HG02885 (cell line): Measurements from ENCODE around the gene TF.
A peak's percentile ranks its signal among the peaks of the same experiment; 100 is the strongest.

Experiments
- ATAC-seq: cut with Tn5 transposase; IDR thresholded peaks from one replicate; pipeline ENCODE4 v1.9.1; 2021; ENCODE audit warnings: mild to moderate bottlenecking; ENCODE audit not compliant: unreplicated experiment, poor library complexity

TF gene

DNA sequence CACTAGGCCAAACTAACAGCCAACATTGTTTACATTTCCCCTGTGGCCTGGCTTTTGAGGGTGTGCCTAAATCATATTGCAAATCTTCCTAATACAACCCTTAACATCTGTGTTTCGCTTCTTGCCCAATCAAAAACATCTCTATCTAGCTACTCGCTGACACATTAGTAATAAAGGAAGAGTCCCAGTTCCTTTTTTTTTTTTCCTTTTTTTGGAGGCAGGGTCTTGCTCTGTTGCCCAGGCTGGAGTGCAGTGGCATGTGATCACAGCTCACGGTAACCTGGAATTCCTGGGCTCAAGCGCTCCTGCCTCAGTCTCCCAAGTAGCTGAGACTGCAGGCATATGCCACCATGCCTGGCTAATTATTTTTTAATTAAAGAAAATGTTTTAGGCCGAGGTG lies 57.3 kb downstream of the TF start:
- ATAC-seq: no peak

DNA sequence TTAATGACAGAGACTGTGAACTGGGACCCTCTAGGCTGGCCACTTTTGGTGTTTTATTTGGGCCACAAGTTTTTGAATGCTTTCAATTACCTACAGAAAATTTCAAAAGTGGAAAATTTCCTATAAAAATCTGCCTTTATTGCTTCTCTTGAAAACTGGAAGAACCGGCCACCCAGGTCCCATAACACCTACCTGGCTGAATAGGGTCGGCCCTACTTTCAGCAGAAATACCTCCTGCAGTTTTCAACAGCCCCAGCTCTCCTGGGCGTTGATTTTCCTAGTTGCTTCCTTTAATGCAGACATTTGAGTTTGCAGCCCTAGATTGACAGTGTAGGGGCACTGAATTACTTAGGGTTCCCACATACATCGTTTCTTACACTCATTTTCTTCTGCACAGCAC lies 58.7 kb downstream of the TF start:
- no peak for ATAC-seq

DNA sequence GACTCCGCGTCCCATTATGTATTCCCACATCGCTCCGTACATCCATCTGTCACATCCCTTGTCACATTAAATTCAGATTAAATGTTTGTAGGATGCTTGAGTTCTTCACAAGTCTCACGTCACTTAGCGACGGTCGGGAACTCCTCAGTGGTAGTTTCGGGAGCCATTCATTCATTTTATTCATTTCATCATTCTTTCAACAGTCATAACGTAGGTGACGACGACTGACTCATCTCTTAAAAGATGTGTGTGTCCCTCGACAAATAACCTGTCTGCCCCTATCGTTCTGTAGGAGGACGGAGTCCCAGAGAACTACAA lies 59.1 kb downstream of the TF start:
- no peak for ATAC-seq

DNA sequence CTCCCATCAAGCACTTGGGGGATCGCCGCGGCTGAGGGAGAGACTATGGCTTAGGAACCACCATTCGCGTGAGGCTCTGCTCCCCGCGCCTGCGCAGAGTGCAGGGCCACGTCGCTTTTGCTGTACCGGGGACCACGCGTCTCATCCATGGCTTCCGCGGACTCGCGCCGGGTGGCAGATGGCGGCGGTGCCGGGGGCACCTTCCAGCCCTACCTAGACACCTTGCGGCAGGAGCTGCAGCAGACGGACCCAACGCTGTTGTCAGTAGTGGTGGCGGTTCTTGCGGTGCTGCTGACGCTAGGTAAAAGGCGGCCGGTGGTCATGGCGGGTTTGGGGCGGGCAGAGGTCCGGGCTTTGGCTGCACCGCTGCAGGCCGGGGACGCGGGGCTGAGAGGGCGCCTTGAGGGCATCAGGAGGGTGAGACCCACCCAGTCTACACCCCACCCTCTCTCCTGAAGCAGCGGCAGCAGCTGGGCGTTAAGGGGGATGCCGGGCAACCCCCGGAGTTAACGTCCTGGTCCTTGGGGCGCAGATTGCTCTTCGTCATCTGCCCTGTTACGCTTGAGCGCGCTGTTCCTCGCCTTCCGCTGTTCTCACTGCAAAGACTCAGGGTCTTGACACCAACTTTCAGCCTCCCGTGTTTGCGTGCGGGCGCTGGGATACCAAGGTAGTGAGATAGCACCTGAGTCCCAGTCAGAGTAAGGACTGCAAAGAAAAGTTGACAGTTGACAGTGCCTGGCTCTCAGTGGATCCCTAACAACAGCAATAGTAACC lies 59.7 kb downstream of the TF start, which contains the start of gene SRPRB:
Gene SRPRB (plus strand): TSS at position 114 of the 774 bp plus-strand sequence. CDS start 34 bp downstream, at position 148.
- ATAC-seq: peak; percentile 98

DNA sequence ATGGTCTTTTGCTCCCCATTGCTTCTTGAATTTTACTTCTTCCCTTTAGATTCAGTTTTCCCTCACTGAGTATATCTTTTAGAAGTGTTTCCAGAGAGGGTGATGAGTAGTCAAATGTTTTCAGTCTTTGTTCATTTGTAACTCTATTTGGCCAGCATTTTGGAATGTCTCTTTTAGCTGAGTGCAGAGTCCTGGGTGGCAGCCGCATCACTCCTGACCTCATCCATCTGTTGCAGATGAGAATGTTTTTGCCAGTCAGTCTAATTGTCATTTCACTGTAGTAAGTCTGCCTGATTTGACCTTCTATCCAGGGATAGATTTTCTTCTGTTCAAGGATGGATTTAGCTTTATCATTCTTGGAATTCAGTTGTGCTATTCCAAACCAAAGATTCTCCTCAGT lies 66.7 kb downstream of the TF start:
- ATAC-seq: no peak

DNA sequence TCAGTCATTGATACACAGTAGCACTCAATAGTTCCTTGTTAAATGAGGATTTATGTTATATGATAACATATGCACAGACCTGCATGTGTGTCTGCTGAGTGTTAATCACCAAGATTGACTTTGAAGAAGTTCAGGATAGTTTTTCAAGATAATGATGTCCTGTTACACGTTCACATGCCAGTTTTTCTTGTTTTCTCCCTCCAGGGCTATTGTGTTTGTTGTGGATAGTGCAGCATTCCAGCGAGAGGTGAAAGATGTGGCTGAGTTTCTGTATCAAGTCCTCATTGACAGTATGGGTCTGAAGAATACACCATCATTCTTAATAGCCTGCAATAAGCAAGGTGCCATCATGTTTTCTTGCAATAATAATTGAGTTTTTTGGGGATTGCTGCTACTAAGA lies 69.2 kb downstream of the TF start:
- ATAC-seq: no peak

DNA sequence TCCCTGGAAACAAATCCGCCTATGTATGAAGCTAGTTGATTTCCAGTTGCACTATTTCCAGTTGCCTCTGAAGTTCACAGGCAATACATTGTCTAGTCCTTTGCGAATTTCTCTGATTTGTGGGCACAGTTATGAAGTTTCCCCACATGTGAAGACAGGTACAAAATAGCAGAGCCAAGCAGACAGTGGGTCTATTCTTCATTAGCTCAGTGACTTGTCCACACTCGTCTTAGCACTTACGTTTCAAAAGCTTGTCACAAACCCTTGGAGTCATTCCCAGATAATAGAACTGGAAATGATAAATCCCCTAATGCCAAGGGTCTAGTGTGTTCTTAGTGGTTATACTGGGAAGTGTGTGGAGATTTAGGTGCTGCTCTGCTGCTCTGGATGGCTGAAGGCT lies 73.9 kb downstream of the TF start:
- no peak for ATAC-seq

DNA sequence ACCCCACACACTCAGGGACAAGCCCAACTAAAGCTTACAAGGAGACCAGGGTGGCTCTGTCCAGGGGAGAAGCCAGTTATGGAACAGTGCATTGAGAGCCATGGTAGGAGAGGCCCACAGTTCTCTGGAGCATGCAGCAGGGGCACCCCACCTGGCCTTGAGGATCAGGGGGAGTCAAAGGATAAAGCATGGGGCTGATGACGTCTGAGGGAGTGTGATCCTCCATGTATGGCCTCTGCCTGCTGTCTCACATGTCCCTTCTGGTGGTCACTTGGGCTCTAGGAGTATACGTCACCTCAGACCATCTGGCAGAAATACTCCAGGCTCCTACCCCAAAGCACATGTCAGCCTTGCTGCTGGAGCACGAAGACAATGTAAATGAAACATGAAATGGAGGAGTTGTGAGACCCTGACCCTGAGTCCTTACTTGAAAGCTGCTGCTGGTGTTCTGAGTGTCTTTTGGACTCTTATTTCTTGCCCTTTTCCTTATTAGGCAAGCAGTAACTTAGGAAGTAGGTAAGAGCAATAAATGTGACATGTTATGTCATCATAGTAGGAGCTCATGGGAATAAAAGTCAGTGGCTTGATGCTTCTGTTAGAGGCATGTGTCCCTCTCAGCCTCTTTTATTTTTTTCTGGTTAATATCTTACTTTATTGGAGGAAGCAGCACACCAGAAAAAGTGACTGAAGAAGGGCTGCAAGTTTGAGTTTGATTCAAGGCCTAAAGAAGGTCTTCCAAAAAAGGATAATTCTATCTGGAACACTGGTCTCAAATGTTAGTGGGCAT lies 74.9 kb downstream of the TF start:
- no peak for ATAC-seq

DNA sequence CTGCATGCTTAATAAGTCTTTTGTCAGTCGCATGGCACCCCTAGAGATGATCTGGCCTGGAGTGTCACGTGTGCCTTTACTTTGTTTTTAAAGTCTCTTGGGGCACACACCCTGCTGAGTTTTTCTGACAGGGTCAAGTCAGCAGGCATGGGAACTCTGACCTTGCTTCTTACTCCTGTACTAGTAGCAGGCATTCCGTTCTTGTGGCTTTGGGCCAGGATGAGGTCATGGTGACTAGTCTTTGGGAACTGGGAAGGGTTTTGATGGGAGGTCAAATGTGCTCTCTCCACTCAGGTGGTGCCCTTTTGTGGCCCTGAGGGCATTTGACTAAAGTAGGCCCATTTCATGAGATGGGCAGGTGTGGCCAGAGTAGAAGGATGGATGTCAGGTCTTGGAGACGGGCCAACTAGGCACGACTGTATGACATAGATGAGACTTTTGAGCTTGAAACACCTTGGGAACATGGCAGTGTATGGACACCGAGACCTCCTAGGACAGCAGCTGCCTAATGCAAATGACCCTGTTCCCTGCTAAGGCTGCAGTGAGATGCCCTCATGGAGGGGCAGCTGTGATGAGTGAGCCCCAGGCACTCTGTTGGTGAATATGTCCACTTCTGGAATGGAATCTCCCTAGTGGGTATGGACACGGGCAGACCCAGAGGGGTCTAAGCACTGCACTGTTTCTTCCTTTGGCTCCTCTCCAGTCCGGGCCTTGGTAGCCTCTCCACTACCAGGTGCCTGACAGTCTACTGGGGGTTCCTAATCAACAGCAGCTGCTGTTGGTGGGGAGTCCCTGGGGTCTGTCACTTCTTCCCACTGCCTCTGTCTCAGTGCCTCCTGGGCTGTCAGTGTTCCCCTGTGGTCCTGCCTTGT lies 75.8 kb downstream of the TF start:
- ATAC-seq: no peak

DNA sequence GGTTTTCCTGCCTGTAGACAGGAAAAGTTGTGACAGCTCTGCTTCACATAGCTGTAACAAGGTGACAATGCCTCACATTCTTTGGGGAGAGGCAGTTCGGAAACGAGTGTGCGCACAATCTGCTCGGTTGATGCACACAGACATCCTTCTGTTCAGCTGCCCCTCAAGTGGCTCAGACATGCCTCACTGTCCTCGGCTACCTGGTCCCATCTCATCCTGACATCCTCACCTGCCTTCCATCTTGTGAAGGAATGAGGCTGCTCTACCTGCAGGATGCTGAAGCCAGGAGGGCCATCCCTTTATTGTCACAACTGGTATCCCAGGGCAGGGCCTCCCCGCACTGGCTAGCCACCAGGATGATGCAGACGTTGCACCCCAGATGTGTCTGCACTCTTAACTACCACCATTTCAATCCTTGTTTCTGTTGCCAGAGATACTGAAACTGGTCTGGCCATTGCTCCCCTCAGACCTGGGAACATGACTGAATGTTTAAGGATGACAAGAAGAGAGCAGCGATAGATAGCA lies 78.8 kb downstream of the TF start:
- no peak for ATAC-seq

DNA sequence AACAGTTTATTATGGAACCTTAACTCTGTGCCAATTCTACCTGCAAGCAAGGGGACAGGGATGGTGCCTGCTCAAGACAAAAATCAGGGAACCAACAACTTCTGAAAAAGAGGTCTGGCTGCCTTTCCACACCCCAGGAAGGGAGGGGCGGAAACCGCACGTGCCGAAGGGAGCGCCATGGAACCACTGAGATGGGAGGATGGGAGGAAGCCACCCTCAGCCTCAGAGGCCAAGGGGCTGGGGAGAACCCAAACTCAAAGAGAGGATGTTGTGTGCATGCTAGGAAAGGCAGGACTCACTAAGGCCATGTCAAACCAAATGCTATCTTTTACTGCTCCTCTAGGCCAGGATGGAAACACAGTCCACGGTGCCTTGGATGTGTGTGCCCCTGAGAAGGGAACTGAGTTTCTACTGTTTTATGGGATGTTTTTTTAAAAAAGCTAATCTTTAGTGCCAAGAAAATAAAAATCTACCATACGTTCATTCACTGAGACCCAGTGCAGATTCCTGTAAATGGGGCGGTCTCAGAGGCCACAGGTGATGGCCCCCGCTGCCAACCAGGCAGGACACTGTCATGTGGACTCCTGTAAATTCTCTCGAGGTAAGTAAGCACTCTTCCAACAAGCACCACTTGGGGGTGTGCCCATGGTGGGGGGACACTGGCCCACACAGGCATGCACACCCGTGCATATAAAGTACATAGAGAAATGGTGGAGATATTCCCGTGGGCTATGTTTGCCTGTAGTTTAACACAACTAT lies 80.0 kb downstream of the TF start:
- ATAC-seq: no peak

DNA sequence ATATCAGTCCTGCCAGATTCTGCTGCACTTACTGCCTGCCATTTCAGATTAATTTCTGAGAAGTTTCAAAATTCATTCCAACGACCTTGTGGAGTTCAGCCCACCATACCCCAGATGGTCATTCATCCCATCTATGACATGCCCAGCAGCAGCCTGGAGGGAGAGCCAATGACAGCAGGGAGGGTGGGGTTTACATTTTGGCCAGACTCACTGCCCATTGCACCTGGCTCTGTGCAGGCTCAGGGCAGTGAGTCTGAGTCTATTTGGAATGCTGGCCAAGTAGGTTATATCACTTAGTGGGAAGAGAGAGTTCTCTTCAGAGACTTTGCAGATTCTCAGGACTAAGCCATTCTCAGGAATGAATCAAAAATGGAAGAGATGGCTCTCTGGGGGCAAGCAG lies 80.9 kb downstream of the TF start:
- no peak for ATAC-seq

DNA sequence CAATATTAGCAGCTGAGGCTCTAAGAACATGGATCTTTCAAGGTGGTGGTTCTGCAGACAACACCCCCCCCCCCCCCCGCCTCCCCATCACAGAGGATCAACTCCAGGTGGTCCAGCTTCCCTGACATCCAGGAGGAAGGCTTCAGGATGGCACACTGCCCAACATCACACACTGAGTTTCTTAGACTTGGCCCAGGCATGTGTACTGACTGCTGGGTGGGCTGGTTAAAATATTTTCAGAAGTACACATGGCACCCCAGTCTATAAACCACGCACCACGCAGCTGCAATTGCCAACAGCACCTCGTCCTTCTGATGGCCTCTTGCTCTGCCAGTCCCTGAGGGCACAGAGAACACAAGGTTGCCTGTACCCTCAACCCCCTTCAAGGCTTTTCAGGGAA lies 81.5 kb downstream of the TF start:
- ATAC-seq: no peak

DNA sequence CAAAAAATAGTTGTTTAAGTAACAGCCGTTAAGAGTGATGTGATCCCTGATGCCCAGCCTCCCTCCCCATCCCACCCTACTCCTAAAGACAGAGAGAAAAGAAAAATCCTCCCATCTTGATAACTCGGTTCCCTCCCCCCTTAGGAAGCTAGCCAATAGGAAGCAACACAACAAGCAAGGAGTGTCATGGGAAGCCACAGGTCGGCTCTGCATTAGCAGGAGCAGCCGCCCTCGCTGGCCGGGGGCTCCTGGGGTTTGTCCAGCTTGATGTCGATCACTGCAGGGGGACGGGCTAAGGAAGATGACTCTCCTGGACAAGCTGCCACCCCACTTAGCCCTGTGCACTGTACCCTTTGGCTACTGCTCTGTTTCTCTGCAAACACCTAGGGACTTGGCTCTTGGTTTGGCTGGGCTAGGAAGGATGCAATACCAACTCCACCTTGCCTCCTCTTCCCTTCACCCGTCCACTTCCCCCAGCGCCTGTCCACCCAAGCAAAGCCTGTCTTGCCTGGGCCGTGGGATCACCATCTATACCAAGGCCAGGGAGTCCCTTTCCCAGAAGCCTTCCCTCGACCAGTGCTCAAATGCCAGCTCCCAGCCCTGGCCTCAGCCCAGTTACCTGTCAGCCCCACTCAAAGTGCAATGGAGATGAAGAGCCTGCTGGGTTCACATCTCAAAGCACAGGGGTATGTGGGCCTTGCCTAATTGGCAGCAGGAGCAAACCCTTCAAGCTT lies 82.5 kb downstream of the TF start:
- no peak for ATAC-seq

DNA sequence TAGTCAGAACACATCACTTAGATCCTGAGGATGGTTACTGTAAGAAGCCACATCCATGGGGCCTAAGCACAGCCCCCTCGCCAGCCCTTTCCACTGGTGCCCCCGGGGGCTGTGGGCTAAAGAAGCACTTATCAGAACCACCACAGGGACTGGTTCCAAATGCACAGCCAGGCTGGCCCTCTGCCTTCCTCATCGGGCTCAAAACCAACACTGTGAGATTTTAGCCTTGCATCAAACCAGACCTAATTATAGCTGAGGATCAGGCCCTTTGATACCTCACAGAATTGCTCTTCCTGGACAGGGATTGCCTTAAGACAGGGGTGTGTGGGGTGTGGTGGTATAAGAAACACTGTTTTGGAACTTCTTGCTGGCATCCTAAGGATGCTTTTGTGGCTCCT lies 83.1 kb downstream of the TF start:
- ATAC-seq: no peak

DNA sequence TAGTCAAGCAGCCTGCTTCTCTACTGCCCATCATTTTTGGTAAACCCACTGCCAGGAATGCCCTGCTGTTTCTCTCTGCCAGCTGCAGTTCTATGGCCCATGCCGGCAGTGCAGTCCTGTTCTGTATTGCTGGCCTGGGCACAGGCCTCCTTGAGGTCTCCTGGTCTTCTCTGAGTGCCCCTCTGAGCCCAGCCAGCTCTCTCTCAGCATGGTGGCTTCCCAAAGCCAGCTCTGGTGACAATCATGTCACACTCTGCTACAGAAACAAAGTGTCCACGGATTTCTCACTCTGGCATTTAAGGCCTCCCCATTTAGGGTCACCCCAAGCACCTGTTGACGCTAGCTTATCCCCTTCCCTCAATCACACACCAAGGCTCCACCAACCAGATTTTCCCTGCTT lies 83.9 kb downstream of the TF start:
- no peak for ATAC-seq

DNA sequence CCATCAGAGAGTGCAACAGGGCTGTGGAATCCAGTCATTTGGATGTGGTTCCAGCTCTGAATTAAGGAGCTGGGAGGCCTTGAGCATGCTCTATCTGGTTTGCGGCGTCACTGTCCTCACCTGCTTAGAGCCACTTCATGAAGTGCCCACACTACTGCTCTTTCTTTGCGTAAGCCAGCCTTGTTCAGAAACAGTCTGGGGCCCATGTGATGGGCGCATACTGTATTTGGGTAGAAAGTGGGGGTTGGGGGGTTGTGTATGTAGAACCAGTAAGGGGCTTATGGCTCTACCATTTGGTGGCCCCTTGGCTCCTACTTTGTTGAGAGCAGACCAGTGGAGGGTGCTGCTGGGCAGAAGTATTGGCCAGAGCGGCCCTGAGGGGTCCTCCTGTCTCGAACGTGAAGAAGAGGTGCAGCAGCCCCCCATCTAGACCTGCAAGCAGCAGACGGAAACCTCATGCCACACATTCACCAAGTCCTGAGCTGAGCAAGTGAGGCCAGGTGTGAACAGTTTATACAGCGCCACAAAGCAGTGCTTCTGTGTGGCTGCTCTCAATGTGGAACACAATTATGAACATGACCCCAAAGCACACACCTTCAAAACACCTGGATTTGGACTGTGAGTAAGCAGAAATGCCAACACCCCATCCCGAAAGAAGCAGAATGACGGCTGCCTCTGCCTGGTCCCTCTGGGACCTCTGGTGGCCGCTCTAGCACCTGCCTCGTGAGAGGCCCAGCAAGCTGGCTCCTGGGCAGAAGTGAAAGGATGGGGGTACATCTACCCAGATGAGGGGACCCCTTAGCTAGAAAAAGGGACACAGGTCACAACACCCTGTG lies 86.0 kb downstream of the TF start:
- peak; percentile 43 for ATAC-seq

DNA sequence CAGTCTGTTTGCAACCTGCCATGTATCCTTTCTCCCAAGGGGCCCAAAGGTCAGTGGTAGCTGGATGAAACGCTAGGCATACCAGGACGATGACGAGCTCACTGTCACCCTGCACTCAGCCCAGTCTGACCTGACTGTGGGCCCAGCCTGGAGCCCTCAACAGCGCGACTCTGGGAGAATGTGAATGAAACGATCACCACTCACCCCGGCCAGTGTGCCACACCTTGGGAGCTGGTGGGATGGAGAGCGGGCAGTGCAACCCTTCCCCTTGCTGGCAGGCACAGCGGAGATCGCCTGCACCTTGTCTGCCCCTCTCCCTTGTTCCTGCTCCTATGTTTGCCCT lies 86.6 kb downstream of the TF start:
- no peak for ATAC-seq

DNA sequence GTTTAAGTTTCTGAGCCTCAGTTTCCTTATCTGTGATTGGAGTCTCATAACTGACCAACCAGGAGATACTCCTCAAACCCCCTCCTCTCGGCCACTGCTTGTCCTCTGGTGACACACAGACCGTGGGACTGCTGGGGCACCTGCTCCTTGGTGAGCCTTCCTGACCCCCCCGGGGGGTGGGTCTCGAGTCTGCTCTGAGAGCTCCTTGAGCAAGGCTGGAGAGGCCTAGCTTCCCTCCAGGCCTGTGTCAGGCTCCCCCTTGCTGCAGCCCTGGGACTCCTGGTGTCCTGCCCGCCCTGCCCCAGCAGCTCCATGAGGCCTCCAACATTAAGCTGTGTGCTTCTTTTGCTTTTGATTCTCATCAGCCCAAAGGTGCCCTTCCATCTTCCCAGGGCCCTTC lies 87.1 kb downstream of the TF start:
- ATAC-seq: no peak
